ENCODE results near the gene FSTL1.
A peak's percentile ranks its signal among the peaks of the same experiment; 100 is the strongest.

Gene FSTL1

DNA sequence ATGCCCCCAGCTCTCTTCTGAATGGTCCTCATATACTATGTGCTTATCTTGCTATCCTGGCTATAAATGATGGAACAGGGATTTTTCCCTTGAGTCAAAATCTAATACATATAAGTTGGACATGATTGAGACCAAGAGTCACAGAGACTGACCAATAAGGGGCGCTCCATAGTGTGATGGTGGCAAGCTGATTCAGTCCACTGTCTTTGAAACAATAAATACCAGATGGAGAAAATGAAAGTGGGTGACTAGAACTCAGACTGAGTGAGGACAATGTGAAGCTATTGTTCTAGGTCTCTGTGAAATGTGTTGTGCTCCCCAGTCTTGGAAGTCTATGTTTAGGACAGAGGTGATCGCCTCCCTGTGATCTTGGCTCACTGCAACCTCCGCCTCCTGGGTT is 10.6 kb upstream of the FSTL1 start:
- Histone ChIP-seq H3K4me3 (ENCODE audit: low read depth, low read length) (no peak overlapping the region), H3K27me3 (ENCODE audit: control insufficient read depth, insufficient read depth, low read length) (no peaks in the 10 kb centered on the region), H3K9me3 (ENCODE audit: control insufficient read depth, insufficient read depth, low read length) (no peaks in the 10 kb centered on the region), H3K4me1 (ENCODE audit: control insufficient read depth, insufficient read depth, low read length) (peaks cover 4% of the 10 kb centered on the region), H3K36me3 (ENCODE audit: control insufficient read depth, insufficient read depth, low read length) (no peaks in the 10 kb centered on the region), H3K9ac (ENCODE audit: low read depth, low read length) (no peak overlapping the region)

DNA sequence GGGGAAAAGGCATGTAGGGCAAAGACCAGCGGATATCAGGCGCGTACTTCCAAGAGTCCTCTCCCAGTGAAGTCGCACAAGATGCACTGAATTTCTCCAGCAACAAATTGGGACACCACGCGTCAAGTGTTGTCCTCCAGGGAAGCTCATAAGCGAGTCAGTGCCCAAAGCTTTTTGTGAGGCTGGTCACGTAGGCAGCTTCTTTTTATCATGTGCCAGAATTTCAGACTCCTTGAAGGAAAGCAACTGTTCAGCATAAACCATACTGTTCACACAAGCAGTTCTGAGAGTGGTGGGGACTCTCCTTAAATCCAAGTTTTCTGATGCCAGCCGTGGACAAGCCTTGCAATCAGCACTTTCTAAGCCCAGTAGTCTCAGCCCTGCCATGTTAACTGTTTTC is 10.1 kb upstream of the FSTL1 start:
- H3K27me3 ChIP-seq (ENCODE audit: control insufficient read depth, insufficient read depth, low read length): no peaks in the 10 kb centered on the region
- H3K9me3 ChIP-seq (ENCODE audit: control insufficient read depth, insufficient read depth, low read length): no peaks in the 10 kb centered on the region
- H3K4me3 ChIP-seq (ENCODE audit: low read depth, low read length): no peak overlapping the region
- H3K9ac ChIP-seq (ENCODE audit: low read depth, low read length): no peak overlapping the region
- H3K4me1 ChIP-seq (ENCODE audit: control insufficient read depth, insufficient read depth, low read length): peaks cover 4% of the 10 kb centered on the region
- H3K36me3 ChIP-seq (ENCODE audit: control insufficient read depth, insufficient read depth, low read length): no peaks in the 10 kb centered on the region

DNA sequence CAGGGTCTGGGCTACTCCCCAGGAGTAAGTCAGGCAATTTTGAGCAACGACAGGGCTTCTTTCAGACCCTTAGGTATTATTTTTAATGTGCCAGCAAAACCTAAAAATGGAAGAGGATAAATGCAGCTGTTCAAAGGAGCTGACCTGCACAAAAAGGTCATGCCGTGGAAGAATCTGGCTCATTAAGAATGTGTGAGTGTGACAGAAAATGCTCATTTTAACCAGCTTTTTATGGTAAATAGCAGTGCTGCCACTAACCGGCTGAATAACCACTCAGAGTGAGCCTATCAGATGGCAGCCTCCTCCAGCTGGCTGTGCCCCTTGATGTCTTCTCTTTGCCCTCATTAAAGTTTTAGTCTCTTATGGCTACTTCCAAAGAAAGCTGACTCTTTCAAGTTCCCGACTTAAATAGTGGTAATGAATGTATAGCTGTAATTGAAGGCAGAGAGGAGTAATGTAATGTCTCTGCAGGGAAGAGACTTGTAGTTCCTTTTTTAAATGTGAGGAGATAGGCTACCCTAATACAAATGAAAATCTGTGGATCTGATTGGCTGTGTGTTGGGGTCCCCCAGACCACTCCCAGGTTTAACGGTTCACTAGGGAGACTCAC is 9.5 kb upstream of the FSTL1 start:
- H3K9me3 ChIP-seq (ENCODE audit: control insufficient read depth, insufficient read depth, low read length): no peaks in the 10 kb centered on the region
- no peaks in the 10 kb centered on the region for H3K27me3 ChIP-seq (ENCODE audit: control insufficient read depth, insufficient read depth, low read length)
- peaks cover 4% of the 10 kb centered on the region for H3K4me1 ChIP-seq (ENCODE audit: control insufficient read depth, insufficient read depth, low read length)
- no peak overlapping the region for H3K9ac ChIP-seq (ENCODE audit: low read depth, low read length)
- H3K36me3 ChIP-seq (ENCODE audit: control insufficient read depth, insufficient read depth, low read length): no peaks in the 10 kb centered on the region
- H3K4me3 ChIP-seq (ENCODE audit: low read depth, low read length): no peak overlapping the region

DNA sequence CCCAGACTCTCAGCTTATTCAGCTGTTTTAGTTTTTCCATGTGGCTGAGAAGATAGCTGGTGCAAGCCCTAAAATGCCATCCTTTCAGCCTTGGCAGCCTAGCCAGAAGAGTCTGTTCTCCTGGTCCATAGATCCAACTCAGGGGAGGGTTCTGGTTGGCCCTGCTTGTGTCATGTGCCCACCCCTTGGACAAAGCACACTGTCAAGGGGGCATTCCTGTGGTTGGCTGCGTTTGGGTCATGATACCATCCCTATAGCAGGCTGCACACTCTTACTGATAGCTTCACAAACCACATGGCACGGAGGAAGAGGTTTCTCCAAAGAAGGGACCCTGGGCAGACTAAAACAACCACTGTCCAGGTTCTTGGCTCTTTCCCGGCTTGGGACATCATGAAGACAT is 8.4 kb upstream of the FSTL1 start:
- H3K4me1 ChIP-seq (ENCODE audit: control insufficient read depth, insufficient read depth, low read length): peaks cover 4% of the 10 kb centered on the region
- no peak overlapping the region for H3K9ac ChIP-seq (ENCODE audit: low read depth, low read length)
- no peaks in the 10 kb centered on the region for H3K36me3 ChIP-seq (ENCODE audit: control insufficient read depth, insufficient read depth, low read length)
- H3K27me3 ChIP-seq (ENCODE audit: control insufficient read depth, insufficient read depth, low read length): no peaks in the 10 kb centered on the region
- H3K4me3 ChIP-seq (ENCODE audit: low read depth, low read length): no peak overlapping the region
- no peaks in the 10 kb centered on the region for H3K9me3 ChIP-seq (ENCODE audit: control insufficient read depth, insufficient read depth, low read length)

DNA sequence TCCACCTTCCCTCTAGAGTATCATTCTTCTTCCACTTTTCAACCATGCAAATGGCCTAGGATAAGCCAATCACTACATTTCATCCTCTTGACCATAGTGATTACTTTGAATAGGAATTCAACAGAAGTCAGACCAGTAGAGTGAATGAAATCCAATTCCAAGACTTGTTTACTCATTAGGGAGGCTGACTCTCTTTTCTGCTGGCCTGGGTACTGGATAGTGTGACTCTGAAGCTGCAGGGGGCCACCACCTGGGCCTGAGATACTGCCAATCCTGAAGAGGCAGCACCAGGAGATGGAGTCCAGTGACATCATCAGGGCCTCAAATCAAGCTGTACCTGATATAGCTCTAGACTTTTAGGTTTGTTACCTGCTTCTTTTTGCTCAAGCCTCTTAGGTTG is 7.0 kb upstream of the FSTL1 start:
- H3K4me1 ChIP-seq (ENCODE audit: control insufficient read depth, insufficient read depth, low read length): peaks cover 4% of the 10 kb centered on the region

DNA sequence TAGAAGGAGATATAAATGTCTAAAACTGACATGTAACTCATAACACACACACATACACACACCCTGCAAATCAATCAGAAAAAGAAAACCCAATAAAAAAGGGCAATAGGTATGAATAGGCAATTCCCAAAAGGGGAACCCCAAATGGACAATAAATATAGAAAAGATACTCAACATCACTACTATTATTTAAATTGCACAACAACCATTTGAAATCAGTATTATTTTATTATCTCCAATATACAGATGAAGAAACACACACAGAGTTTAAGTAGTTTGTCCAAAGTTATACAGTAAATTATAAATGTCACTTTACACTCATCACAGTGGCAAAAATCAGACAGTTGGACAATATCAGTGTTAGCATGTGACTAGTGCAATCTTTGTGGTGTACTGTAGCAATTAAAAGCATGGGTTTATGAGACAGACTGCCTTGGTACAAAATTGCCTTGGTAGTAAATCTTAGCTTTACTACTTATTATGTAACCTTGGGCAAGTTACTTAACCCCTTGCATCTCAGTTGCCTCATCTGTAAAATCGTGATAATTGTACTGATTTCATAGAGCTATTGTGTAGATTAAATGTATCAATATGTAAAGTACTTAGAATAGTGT is 3.4 kb upstream of the FSTL1 start:
- no peaks in the 10 kb centered on the region for H3K9me3 ChIP-seq (ENCODE audit: control insufficient read depth, insufficient read depth, low read length)
- H3K36me3 ChIP-seq (ENCODE audit: control insufficient read depth, insufficient read depth, low read length): no peaks in the 10 kb centered on the region
- H3K4me1 ChIP-seq (ENCODE audit: control insufficient read depth, insufficient read depth, low read length): peaks cover 12% of the 10 kb centered on the region
- peaks cover 8% of the 10 kb centered on the region for H3K27me3 ChIP-seq (ENCODE audit: control insufficient read depth, insufficient read depth, low read length)
- H3K9ac ChIP-seq (ENCODE audit: low read depth, low read length): no peak overlapping the region
- no peak overlapping the region for H3K4me3 ChIP-seq (ENCODE audit: low read depth, low read length)

More for the DNA sequence above, 7.0 kb upstream of the FSTL1 start:
- H3K4me3 ChIP-seq (ENCODE audit: low read depth, low read length): no peak overlapping the region
- H3K27me3 ChIP-seq (ENCODE audit: control insufficient read depth, insufficient read depth, low read length): no peaks in the 10 kb centered on the region
- no peaks in the 10 kb centered on the region for H3K36me3 ChIP-seq (ENCODE audit: control insufficient read depth, insufficient read depth, low read length)
- no peaks in the 10 kb centered on the region for H3K9me3 ChIP-seq (ENCODE audit: control insufficient read depth, insufficient read depth, low read length)
- no peak overlapping the region for H3K9ac ChIP-seq (ENCODE audit: low read depth, low read length)

DNA sequence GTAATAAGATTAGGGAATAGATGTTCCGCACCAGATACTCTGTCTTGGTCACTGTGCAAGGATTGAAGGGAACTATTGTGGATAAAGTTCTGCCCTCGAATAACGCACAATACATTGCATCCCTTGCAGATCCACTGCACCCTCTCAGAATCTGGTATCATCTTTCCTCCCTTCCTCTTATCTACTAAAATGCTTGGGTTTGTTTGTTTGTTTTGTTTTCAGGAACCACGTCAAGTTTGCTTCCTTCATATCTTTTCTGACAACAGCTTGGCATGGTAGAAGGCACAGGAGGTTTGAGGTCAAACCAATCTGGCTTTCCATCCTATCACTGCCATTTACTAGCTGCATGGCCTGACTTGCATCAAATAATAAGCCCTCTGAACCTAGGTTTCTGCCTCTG is 2.0 kb upstream of the FSTL1 start:
- Histone ChIP-seq H3K36me3 (ENCODE audit: control insufficient read depth, insufficient read depth, low read length) (no peaks in the 10 kb centered on the region), H3K9ac (ENCODE audit: low read depth, low read length) (no peak overlapping the region), H3K4me1 (ENCODE audit: control insufficient read depth, insufficient read depth, low read length) (peaks cover 24% of the 10 kb centered on the region)

DNA sequence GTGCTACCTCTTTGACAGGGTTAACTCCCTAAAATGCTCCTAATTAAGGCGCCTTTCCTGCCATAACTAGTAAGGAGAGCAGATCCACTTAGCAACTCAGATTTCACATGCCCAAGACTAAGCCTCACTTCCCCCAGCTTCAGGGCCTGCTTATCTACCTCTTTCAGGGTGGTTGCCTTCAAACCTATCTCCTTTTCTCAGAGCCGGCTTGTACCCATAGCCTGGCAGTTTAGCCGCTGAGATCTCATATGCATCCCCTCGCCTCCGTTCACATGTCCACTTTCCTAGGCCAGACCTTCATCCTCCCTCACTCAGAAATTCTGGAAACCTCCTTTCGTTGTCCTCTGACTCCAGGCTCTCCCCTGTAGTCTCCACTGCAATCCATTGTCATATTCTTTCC is 1.0 kb upstream of the FSTL1 start:
- H3K4me3 ChIP-seq (ENCODE audit: low read depth, low read length): peak overlapping the region; percentile 75
- H3K27me3 ChIP-seq (ENCODE audit: control insufficient read depth, insufficient read depth, low read length): peaks cover 8% of the 10 kb centered on the region
- H3K36me3 ChIP-seq (ENCODE audit: control insufficient read depth, insufficient read depth, low read length): no peaks in the 10 kb centered on the region
- no peaks in the 10 kb centered on the region for H3K9me3 ChIP-seq (ENCODE audit: control insufficient read depth, insufficient read depth, low read length)
- H3K9ac ChIP-seq (ENCODE audit: low read depth, low read length): peak overlapping the region; percentile 79
- peaks cover 31% of the 10 kb centered on the region for H3K4me1 ChIP-seq (ENCODE audit: control insufficient read depth, insufficient read depth, low read length)

More for the DNA sequence above, 2.0 kb upstream of the FSTL1 start:
- H3K27me3 ChIP-seq (ENCODE audit: control insufficient read depth, insufficient read depth, low read length): peaks cover 8% of the 10 kb centered on the region
- no peaks in the 10 kb centered on the region for H3K9me3 ChIP-seq (ENCODE audit: control insufficient read depth, insufficient read depth, low read length)
- H3K4me3 ChIP-seq (ENCODE audit: low read depth, low read length): no peak overlapping the region

GRCh38 chr3:120451272-120451761 is 525 bp upstream of the FSTL1 start:
- peak overlapping the region; percentile 79 for H3K9ac ChIP-seq (ENCODE audit: low read depth, low read length)
- H3K27me3 ChIP-seq (ENCODE audit: control insufficient read depth, insufficient read depth, low read length): peaks cover 8% of the 10 kb centered on the region
- H3K36me3 ChIP-seq (ENCODE audit: control insufficient read depth, insufficient read depth, low read length): peaks cover under 1% of the 10 kb centered on the region
- H3K4me1 ChIP-seq (ENCODE audit: control insufficient read depth, insufficient read depth, low read length): peaks cover 32% of the 10 kb centered on the region
- H3K4me3 ChIP-seq (ENCODE audit: low read depth, low read length): peak overlapping the region; percentile 75
- H3K9me3 ChIP-seq (ENCODE audit: control insufficient read depth, insufficient read depth, low read length): no peaks in the 10 kb centered on the region

DNA sequence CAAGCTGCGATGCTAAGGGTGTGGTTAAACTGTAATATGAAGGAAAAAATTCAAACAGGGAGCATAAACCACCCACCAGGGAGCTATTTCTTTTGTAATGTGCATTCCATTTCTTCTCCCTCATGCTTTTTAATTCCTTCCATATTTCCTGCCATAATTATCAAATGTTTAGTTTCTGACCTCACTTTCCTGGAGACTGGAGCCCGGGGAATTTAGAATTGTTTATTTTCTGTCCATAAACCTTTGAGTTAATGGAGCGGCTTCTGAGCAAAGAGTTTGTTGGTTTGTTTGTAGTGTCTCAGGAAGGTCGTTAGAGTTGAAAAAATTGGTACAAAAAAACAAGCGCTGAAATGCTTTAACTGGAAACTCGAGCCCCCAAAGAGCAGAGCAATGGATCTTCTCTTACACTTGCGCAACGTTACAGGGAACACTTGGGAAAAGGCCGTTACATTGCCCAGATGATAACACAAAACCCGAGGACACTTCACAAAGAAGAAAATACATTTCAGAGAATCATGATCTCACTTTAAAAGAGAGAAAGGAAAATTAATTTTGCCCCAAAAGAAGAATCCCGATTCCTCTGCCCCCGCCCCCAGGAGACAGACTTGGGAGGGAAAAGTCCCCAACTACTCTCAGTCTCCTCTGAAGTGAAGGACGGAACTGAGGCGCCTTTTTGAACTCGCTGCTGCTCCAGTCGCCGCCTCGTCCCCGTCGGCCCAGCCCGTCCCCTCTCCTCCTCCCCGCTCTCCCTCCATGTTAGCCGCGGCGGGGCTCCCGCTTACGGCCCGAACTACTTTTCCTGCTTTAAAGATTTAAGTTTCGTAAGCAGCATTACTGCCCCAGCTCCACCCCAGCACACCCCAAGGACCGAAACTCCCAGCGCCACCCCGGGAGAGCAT is 842 bp downstream of the FSTL1 start:
- H3K9ac ChIP-seq (ENCODE audit: low read depth, low read length): peak overlapping the region; percentile 87
- no peaks in the 10 kb centered on the region for H3K9me3 ChIP-seq (ENCODE audit: control insufficient read depth, insufficient read depth, low read length)
- H3K27me3 ChIP-seq (ENCODE audit: control insufficient read depth, insufficient read depth, low read length): peaks cover 8% of the 10 kb centered on the region
- peaks cover 8% of the 10 kb centered on the region for H3K36me3 ChIP-seq (ENCODE audit: control insufficient read depth, insufficient read depth, low read length)
- H3K4me3 ChIP-seq (ENCODE audit: low read depth, low read length): peak overlapping the region; percentile 75
- H3K4me1 ChIP-seq (ENCODE audit: control insufficient read depth, insufficient read depth, low read length): peaks cover 32% of the 10 kb centered on the region

- Histone ChIP-seq H3K27me3 (ENCODE audit: control insufficient read depth, insufficient read depth, low read length) (peaks cover 8% of the 10 kb centered on the region), H3K9ac (ENCODE audit: low read depth, low read length) (no peak overlapping the region), H3K4me1 (ENCODE audit: control insufficient read depth, insufficient read depth, low read length) (peaks cover 32% of the 10 kb centered on the region), H3K36me3 (ENCODE audit: control insufficient read depth, insufficient read depth, low read length) (peaks cover 8% of the 10 kb centered on the region), H3K9me3 (ENCODE audit: control insufficient read depth, insufficient read depth, low read length) (no peaks in the 10 kb centered on the region), H3K4me3 (ENCODE audit: low read depth, low read length) (peak overlapping the region; percentile 75)
Measured at GRCh38 chr3:120449251-120449650, 1.5 kb downstream of the FSTL1 start.

All from iPS-15b (cell line).